COR-L47 (cell line): ENCODE results near the gene MED27.
"Not testable (repeated sequence)": the region's sequence is repeated elsewhere in the genome, so short reads cannot be mapped to it uniquely, and the experiment has no call there.

Experiments used
- DNase-seq: peaks from one replicate; lab custom pipeline; 2025; lab: John Stamatoyannopoulos, UW

The MED27 gene

DNA sequence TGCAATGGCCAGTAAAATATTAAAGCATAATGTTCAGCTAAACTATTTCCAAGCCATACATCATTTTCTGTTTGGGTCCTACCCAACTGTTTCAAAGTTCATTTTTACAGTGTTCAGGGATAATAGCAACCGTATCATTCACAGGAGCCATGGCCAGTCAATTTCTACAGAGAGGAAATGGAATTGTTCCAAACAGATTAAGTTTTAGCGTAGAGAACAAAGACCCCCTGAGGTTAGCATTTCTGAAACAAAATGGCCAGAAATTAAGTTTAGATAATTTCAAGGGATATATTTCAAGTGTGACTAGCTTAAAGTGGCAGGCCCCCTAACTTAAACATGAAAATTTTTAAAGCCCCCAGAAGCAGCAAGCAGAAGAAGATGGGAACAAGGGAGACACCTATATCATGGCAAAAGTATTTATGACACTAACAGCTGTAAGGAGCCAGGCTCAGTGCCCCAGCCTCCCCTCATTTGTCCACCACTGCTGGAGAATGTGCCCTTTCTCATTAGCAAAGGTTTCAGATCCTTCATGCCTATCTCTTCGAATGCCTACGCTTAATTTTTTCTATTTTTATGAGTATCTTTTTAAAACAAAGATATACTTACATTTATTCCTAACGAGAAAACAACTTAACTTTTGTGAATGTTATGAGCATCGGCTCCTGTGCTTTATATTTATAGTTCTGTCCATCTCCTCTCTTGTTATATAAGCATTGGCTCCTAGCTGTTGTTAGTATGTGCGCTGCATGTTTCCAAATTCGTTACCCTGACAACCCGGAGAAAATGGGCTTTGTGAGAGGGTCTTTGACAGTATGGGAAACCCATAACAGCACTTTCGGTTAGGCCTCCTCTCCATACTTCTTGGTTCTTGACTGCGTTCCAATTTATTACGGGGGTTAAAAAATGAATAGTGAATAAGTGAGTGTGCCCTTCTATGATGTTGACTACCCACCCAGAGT is 116.3 kb downstream of the MED27 start:
- DNase-seq: peak; percentile 52

DNA sequence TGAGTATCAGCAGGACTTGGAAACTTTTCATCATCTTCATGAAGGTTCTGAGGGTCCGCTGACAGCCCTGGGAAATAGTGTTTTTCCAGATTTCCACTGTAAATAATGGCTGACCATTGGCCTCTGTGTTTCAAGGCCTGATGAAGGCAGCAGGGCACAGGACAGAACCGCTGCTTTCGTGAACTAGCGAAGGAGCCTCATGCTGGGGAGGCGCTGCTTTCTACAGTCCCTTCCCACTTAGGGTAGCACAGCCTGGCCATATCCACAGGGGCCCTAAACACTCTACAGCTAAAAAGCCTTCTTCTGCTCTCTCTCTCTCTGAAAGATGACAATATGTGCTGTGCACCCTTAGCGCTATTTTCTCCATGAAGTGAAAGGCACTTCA is 118.2 kb downstream of the MED27 start:
- DNase-seq: no peak

DNA sequence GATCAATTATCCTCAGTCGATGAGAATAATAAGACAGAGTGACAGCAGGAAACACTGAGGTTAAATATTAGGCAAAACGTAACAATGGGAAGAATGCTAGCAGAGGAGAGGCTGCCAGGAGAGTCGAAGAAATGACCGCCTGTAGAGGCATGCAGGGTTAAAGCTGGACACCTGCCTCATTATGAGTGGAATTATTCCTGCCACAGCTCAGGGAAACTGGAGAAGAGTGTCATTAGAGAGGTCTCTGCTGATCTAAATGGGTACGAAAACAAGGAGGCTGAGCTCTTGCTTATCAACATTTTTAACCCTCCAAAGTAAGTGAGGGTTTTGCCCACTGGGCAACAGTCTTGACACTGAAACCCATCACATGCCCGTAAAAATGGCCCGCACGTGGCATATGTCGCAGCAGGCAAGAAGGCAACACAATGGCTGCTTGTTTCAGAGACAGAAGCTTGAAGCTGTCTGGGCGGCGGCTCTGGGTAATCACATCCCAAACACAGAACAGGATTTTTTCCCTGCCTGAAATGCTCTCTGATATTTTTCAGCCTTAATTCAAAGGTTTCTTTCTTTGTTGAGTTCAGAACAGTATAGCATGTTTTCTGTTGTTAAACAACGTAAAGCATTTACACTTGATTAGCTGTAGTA is 118.7 kb downstream of the MED27 start:
- no peak for DNase-seq

DNA sequence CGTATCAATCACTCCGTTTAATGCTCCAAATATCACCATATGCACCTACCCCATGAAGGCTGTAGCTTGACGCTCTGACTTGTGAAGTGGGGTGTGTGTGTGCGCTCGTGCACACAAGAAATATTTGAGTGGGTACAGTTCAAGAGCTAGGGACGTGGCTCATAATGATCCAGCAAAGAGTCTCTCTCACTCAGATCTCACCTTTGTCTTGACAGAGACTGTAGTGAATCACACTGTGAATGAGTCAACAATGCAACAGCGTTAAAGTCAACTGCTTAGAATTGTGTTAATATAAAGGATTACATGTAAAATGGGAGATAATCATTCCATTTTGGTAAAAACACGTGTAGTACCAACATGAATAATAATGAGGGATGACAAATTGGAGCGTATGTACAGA is 119.4 kb downstream of the MED27 start:
- DNase-seq: no peak

DNA sequence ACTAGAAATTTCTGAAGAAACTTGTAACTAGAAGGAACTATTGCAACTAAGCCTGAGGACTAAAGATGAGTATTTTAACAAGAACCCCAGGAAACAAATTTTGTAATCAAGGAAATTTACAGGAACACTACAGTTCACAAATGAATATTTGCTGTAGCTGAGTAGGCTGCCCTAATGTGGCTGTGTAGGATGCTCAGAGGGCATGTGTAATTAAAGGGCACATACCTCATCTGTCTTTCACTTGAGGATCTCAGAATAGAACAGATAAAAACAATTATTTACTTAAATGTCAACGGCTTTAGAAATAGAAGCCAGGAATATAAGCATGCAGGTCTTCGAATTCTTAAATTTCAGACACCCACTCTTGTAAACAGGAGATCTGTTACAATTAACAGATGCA is 119.8 kb downstream of the MED27 start:
- DNase-seq: no peak

DNA sequence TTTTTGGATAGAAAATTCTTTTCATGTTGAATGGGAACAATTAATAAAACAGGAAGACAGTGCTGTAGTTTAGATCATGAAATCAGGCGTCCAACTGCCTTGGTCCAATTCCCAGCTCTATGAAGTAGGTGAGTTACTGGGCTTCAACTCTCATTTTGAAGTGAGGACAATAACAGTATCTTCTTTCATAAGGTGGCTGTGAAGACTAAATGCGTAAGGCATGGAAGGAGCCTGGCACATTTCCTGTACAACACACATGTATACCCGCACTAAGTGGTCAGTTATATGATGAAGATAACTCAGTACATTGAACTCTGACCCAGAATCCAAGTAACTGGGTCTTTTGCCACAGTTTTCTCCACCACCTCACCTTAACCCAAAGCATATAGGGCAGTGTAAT is 120.6 kb downstream of the MED27 start:
- DNase-seq: no peak

DNA sequence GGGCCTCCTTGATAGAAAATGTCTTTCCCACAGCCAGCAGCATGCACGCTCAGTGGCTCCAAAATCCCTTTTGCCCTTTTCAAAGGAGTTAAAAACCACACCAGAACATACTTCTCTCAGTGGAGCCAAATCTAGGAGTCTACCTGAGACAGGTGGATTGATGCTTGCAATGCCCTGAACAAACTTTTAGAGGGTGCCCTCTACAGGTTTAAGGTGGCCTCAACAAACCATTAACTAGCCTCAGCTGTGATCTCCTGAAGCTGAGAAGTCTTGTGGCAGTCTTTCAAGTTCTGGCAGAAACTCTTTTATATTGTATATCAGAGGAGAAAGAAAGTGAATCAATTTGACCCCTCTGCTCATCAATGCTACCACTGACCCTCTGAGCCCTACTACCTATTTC is 125.4 kb downstream of the MED27 start:
- no peak for DNase-seq

DNA sequence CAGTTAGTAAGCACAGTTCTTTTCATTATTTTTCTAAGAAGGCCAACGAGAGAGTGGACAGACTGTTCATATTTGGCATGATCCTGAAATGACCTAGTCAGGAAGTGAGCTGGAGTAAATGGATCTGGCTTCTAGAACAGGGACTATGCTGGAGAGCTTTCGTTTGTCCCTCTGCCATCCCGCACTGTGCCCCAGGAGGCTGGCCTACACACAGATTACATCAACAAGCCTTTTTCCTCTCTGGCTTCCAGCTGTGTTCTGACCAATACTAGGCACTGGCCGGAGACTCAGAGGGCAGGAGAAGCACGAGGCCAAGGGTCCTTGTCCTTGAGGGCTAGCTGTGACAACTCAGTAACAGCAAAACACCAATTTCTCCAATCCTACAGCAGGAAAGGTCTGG is 127.8 kb downstream of the MED27 start:
- no peak for DNase-seq

DNA sequence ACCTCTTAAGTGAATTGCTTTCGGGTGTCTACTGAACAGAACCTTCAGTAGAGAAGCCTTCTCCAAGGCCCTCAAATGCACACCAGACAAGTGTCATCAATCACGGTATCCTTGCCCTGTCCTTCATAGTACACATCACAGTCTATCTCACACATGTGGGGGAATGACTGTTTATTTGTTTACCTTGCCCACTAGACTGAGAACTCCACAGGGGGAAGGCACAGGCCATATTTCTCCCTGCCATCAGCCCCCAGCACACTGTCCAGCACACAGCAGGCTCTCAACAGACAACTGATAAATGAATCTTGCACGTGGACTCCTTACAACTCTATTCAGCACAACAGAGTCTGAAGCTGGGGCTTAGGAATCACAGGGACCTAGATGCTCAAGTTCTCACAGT is 128.5 kb downstream of the MED27 start:
- DNase-seq: no peak

DNA sequence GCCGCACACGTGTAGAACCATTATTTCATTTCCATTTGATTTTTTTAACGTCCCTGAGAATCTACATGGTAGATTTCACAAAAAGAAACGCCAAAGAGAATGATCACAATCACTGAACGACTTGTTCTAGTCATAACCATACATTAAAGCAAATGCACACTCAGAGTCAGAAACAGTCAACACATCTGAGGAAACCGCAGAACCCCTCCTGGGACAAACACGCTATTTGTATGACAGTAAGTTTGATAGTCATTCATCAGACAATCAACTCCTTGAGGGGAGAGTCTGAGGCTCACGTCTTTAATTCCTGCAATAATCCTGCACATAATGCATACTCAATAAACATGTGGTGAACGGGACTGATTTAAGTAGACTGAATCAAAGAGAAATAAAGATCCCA is 129.2 kb downstream of the MED27 start:
- no peak for DNase-seq

DNA sequence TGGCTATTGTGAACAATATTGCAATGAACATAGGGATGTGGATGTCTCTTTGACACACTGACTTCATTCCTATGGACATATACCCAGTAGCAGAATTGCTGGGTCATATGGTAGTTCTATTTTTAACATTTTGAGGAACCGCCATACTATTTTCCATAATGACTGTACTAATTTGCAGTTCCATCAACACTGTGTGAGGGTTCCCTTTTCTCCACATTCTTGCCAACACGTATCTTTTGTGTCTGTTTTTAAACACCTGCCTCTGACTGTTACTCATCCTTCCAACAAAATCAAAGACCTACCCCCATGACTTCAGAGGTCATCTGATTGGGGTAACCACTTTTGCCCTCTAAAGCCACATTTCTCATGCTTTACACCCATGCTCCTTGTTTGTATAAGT is 133.5 kb downstream of the MED27 start:
- DNase-seq: no peak

DNA sequence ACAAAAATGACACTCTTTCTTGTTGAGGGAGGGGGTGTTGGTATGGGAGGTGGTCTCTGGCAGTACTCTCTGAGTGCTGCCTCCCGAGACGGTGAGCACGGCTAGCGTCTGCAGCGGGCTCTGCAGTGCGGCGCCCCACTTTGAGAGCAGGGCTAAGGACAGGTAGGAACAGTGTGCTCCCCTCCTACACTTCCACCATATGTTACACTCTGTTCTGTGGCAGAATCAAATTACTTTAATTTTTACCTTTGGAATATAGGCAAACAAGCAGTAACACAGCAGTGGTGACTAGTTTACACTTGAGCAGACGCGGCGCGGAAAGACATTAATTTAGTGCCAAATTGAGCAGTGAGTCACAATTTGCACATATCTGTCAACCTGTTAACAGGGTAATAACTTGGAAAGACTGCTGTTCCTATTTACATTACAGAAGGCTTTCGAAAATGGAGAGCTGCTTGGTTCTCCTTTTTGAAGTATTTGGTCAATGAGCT is 136.3 kb downstream of the MED27 start:
- no peak for DNase-seq

DNA sequence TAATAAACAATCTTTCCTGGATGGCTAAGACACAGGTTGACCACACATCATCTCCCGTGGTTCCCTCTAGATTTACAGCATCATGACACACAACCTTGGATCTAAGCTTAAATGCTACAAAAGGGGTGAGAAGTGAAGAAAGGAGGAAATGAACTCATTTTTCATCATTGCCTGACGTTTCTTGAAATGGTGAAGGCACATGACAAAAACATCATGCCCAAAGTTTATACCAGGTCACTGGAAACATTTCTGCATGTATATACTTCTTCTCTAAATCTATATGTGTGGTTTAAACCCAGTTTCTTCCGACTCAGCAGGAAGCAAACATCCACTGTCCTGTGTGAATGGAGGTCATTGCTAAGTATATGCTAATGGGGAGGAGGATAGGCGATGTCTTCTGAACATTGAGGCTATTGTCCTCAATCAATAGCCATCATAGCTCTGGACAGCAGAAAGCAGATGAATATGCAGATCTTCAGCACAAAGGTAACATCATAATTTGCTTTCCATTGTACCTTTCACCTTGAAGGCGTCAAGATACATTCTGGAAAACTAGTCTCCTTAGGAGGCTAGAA is 137.4 kb downstream of the MED27 start:
- no peak for DNase-seq

DNA sequence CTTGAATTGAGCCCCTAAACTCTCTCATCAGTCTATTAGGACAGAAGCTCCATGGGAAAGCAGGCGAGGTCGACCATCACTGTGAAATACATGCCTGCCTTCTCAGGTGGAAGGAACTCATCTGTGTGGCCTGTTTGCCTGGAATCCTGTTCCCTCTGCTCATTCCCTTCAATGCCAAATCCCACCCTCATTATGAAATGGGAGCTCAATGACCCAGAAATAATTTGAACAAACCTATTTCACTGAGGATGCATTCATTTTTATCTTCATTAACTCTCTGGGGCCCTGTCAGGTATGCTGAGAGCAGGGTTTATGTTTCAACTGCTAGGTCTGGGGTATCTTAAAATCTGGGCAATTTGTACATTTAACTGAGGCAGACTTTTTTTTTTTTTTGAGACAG is 142.2 kb downstream of the MED27 start:
- DNase-seq: no peak

DNA sequence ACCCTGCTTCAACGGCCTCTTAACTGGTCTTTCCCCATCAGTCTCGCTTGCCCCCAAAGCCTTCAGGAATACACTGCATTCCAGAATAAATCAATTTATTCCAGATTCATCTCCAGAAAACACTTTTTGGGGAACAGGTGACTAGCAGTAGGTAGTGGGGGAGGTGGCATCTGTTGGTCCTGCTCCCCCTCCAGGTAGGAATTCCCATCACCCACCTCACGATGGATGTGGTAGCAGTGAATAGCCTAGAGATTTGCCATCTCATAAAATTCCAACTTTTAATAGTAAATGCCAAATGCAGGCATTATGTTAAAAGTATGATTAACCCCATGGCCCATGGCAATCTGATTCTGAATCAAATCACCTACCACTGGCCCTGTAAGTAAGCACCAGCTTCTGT is 142.7 kb downstream of the MED27 start:
- DNase-seq: no peak

DNA sequence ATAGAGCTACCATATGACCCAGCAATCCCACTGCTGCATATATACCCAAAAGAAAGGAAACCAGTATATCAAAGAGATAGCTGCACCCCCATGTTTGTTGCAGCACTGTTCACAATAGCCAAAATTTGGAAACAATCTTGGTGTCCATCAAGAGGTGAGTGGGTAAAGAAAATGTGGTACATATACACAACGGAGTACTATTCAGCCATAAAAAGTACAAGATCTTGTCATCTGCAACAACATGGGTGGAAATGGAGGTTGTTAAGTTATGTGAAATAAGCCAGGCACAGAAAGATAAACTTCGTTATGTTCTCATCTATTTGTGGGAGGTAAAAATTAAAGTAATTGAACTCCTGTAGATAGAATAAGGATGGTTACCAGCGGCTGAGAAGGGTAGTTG is 145.0 kb downstream of the MED27 start:
- no peak for DNase-seq

DNA sequence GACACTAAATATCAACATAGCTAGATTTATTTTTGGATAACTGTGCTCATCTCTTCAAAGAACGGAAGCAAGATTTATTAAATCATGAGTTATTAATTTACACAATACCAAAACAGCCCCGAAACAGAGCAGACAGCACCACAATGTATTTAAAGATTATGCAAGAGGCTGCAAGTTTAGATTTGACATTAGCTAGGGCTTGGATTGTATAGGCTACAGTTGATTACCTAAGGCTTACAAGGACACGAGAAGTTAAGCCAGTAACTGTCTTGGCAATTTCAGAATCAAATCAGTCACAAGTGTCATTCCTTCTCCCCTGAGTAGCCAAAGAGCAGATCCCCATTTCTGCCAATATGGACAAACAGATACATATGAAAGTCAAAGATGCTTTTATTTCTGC is 152.6 kb downstream of the MED27 start:
- no peak for DNase-seq

DNA sequence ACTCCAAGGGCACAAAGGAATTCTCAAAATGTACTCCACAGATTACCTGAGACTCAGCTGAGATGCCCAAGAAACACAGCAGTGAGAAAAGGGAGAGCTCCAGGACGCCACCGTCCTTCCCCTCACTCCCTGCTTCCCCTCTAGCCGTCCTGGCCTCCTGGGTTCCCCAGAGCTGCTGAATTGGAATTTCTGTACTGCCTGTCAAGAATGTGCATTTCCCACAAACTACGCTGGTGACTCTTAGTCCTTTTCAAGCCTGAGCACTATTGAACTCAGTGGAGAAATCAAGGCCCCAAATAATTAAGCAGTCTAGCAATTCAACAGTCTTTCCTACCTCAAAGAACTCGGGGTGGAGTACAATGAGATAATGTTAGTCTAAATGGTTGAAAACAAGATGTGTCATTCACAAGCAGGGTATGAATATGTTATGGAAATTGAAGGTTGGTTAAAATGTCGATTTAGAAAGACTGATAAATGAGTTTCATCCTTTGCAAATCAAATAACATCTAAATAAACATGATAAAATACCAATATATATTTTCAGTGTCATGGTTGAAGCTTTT is 153.2 kb downstream of the MED27 start:
- DNase-seq: no peak

DNA sequence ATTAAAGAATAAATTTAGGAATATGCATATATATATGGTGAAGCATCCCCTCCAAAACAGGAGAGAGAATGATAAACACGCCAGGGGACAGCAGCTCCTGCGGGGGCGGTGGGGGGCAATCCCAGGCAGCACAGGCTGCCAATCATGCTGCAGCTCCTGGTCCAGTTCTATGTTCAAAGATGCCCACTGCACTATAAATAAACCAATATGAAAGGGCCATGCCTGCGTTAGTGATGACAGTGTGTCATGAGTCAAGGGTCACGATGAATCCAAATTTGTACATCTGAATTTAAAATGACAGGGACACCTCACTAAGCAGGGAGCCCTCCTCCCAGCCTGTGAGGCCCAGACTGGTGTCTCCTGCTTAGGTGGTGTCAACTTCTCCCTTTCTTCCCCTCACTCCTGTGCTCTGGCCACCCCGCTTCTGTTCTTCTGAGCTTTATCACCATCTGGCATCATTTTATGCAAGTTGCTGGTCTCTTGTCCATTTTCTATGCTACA is 153.9 kb downstream of the MED27 start:
- no peak for DNase-seq

DNA sequence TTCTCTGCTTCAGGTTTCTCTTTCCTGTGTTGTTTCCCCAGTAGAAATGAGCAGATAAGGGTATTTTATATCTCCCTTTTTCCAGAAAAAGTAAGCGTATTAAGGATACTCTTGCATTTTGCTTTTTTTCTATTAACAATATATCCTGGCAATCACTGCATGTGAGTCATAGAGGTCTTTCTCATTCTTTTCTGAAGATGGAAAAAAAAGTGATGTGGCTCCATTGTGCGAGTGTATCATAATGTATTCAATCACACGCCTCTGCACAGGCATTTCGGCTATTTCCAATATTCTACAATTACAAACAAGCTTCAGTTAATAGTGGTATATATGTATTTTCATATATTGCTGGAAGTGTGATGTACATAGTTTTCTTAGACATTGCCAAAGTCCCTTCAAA is 155.9 kb downstream of the MED27 start:
- no peak for DNase-seq

DNA sequence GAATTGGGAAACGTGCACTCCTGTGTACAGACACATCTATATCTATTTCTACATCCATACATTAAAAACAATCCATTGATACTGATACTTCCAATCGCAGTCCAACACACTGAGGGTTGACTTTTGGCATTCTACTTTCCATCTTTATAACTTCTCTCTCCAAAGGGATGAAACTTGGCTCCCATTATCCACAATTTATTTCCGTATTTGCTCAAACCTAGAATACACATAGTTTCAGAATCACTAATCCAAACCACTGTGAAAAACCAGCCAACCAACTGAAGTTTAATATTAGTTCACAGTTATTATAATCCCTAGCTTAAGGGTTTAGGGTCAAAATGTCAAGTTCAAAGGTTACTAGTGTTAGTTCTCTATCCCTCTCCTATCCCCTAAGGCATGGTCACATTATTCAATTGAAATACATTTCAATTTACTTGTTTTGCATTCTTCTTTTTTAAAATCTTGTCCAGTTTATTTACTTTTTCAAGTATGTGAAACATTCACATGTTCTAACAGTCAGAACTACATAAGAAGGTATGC is 156.5 kb downstream of the MED27 start:
- DNase-seq: no peak

DNA sequence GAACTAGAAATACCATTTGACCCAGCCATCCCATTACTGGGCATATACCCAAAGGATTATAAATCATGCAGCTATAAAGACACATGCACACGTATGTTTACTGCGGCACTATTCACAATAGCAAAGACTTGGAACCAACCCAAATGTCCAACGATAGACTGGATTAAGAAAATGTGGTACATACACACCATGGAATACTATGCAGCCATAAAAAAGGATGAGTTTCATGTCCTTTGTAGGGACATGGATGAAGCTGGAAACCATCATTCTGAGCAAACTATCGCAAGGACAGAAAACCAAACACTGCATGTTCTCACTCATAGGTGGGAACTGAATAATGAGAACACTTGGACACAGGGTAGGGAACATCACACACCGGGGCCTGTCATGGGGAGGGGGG is 158.0 kb downstream of the MED27 start:
- not testable (repeated sequence) for DNase-seq
